ENCODE data around the gene OSBPL2.
A peak's percentile ranks its signal among the peaks of the same experiment; 100 is the strongest.

OSBPL2 gene

DNA sequence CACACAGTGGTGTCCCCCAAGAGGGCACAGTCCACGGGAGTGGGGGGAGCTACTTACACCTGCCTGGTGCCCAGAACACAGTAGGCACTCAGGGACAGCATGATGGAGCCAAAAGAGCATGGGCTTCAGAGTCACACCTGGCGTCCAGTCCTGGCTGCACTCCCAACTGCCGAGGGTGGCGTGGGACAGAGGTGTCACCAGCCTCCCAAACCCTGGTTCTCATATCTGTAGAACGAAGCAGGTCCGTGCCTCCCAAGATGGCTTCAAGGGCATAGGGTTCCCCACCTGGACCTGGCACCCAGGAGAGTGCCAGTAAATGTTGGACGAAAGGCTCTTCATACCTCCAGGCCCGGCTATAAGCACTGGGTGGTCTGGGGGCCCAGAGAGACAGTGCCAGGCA is 27.1 kb upstream of the OSBPL2 start:
- H3K36me3 Mint-ChIP-seq (ENCODE audit: insufficient read depth): no peaks in the 10 kb centered on the region
- no peaks in the 10 kb centered on the region for H3K4me1 Mint-ChIP-seq (ENCODE audit: low read depth in 2 of 2)
- no peak for DNase-seq
- no peak overlapping the region for H3K4me3 Mint-ChIP-seq
- peaks cover 0 to 29% of the 10 kb centered on the region in 2 donors for H3K27me3 Mint-ChIP-seq
- no peaks in the 10 kb centered on the region for H3K9me3 Mint-ChIP-seq
- no peak for ATAC-seq (replicated peaks)
- no peak overlapping the region for H3K27ac Mint-ChIP-seq

- no peak overlapping the region for H3K4me3 Mint-ChIP-seq
- no peak for DNase-seq
- no peaks in the 10 kb centered on the region for H3K36me3 Mint-ChIP-seq (ENCODE audit: insufficient read depth)
- no peak overlapping the region for H3K27ac Mint-ChIP-seq
- H3K27me3 Mint-ChIP-seq: peaks cover 0 to 31% of the 10 kb centered on the region in 2 donors
- no peak for ATAC-seq (replicated peaks)
- no peaks in the 10 kb centered on the region for H3K4me1 Mint-ChIP-seq (ENCODE audit: low read depth in 2 of 2)
- H3K9me3 Mint-ChIP-seq: no peaks in the 10 kb centered on the region
These were observed 26.5 kb upstream of the OSBPL2 start for GRCh38 chr20:62211769-62212288.

DNA sequence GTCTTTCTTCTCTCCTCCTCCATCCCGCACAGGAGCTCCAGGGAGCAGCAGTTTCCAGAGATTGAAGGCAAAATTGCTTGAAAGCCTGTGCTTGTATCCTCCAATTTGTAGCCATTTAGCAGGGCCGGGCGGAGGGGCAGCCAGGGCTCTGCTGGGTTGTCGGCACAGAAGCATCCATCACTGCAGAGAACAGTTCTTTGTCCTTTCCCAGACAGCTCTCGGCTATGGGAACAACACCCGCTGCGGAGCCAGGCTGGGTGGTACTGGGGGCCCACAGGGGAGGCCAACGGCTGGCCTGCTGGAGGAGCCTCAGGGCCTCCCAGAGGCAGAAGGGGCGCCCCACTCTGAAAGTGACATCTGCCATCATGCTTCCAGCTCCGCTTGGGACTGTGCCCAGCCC is 26.0 kb upstream of the OSBPL2 start:
- H3K27me3 Mint-ChIP-seq: peaks cover 0 to 36% of the 10 kb centered on the region in 2 donors
- no peaks in the 10 kb centered on the region for H3K36me3 Mint-ChIP-seq (ENCODE audit: insufficient read depth)
- no peaks in the 10 kb centered on the region for H3K4me1 Mint-ChIP-seq (ENCODE audit: low read depth in 2 of 2)
- no peak overlapping the region for H3K27ac Mint-ChIP-seq
- H3K4me3 Mint-ChIP-seq: no peak overlapping the region
- no peaks in the 10 kb centered on the region for H3K9me3 Mint-ChIP-seq
- ATAC-seq (replicated peaks) (no peak), DNase-seq (no peak)

GRCh38 chr20:62214067-62214466 is 24.3 kb upstream of the OSBPL2 start:
- H3K9me3 Mint-ChIP-seq: no peaks in the 10 kb centered on the region
- DNase-seq (no peak), ATAC-seq (replicated peaks) (no peak)
- no peaks in the 10 kb centered on the region for H3K36me3 Mint-ChIP-seq (ENCODE audit: insufficient read depth)
- peaks cover 2% of the 10 kb centered on the region in 2 donors for H3K4me1 Mint-ChIP-seq (ENCODE audit: low read depth in 2 of 2)
- H3K4me3 Mint-ChIP-seq: no peak overlapping the region
- no peak overlapping the region for H3K27ac Mint-ChIP-seq
- peaks cover 4 to 53% of the 10 kb centered on the region in 2 donors for H3K27me3 Mint-ChIP-seq

- Mint-ChIP-seq H3K27ac (no peak overlapping the region), H3K4me3 (no peak overlapping the region), H3K36me3 (ENCODE audit: insufficient read depth) (no peaks in the 10 kb centered on the region), H3K27me3 (peaks cover 7 to 59% of the 10 kb centered on the region in 2 donors), H3K4me1 (ENCODE audit: low read depth in 2 of 2) (peaks cover 4 to 5% of the 10 kb centered on the region in 2 donors), H3K9me3 (no peaks in the 10 kb centered on the region)
- DNase-seq: no peak
- no peak for ATAC-seq (replicated peaks)
These were observed 23.0 kb upstream of the OSBPL2 start for GRCh38 chr20:62215020-62215990.

DNA sequence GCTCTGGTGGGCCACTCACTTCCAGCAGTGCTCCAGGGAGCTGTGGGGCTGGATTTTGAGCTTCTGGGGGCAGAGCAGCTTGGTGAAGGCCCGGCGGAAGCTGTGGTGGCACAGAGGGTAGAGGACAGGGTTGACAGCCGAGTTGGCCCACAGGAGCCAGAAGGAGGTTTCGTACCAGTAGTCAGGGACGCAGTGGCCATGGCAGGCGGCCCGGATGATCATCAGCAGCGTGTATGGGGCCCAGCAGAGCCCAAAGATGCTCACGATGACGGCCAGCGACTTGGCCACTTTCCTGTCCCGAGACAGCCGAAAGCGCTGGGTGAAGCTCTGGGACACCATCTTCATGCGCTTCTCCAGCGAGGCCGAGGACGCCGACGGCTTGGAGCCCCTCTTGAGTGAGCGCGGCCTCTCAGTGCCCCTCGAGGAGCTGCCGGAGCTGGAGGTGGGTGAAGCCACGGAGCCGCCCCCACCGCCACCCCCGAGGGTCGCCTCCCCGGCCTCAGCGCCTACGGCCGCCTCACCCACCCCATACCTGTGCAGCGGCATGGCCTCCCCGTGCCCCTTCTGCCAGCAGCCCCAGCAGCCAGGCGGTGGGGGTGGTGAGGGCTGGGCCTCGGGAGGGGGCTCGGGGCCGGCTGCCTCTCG is 22.2 kb upstream of the OSBPL2 start:
- Mint-ChIP-seq H3K9me3 (no peaks in the 10 kb centered on the region), H3K27ac (no peak overlapping the region), H3K27me3 (peaks cover 13 to 63% of the 10 kb centered on the region in 2 donors), H3K4me3 (no peak overlapping the region), H3K4me1 (ENCODE audit: low read depth in 2 of 2) (peaks cover 5 to 6% of the 10 kb centered on the region in 2 donors), H3K36me3 (ENCODE audit: insufficient read depth) (no peaks in the 10 kb centered on the region)
- no peak for ATAC-seq (replicated peaks)
- no peak for DNase-seq

GRCh38 chr20:62216636-62217566 is 21.4 kb upstream of the OSBPL2 start:
- ATAC-seq (replicated peaks): no peak
- no peak overlapping the region for H3K27ac Mint-ChIP-seq
- H3K4me3 Mint-ChIP-seq: no peak overlapping the region
- H3K27me3 Mint-ChIP-seq: peaks cover 20 to 68% of the 10 kb centered on the region in 2 donors
- no peaks in the 10 kb centered on the region for H3K36me3 Mint-ChIP-seq (ENCODE audit: insufficient read depth)
- H3K4me1 Mint-ChIP-seq (ENCODE audit: low read depth in 2 of 2): peaks cover 5 to 6% of the 10 kb centered on the region in 2 donors
- H3K9me3 Mint-ChIP-seq: no peaks in the 10 kb centered on the region
- no peak for DNase-seq

- Mint-ChIP-seq H3K36me3 (ENCODE audit: insufficient read depth) (no peaks in the 10 kb centered on the region), H3K27ac (no peak overlapping the region), H3K4me1 (ENCODE audit: low read depth in 2 of 2) (peaks cover 5 to 6% of the 10 kb centered on the region in 2 donors), H3K9me3 (no peaks in the 10 kb centered on the region), H3K4me3 (no peak overlapping the region), H3K27me3 (peaks cover 27 to 80% of the 10 kb centered on the region in 2 donors)
- DNase-seq (no peak), ATAC-seq (replicated peaks) (no peak)
These were observed 20.2 kb upstream of the OSBPL2 start for GRCh38 chr20:62217913-62218773.

GRCh38 chr20:62219101-62219991 is 19.0 kb upstream of the OSBPL2 start:
- peaks cover 31 to 86% of the 10 kb centered on the region in 2 donors for H3K27me3 Mint-ChIP-seq
- no peaks in the 10 kb centered on the region for H3K36me3 Mint-ChIP-seq (ENCODE audit: insufficient read depth)
- H3K4me3 Mint-ChIP-seq: peak overlapping the region; percentile 64 to 69
- H3K9me3 Mint-ChIP-seq: no peaks in the 10 kb centered on the region
- peak overlapping the region in 1 of 2 donors; percentile 44 for H3K27ac Mint-ChIP-seq
- H3K4me1 Mint-ChIP-seq (ENCODE audit: low read depth in 2 of 2): peaks cover 5 to 6% of the 10 kb centered on the region in 2 donors
- DNase-seq: no peak
- peak; percentile 16 for ATAC-seq (replicated peaks)

GRCh38 chr20:62219992-62220665 is 18.2 kb upstream of the OSBPL2 start, which contains the start of gene HRH3:
HRH3 (minus strand) TSS chr20:62220278; CDS start chr20:62219970, 308 bp downstream.
- peak within 1 kb of the TSS; percentile 64 to 69 for H3K4me3 Mint-ChIP-seq

More at GRCh38 chr20:62219992-62220665, 18.2 kb upstream of the OSBPL2 start, which contains the start of gene HRH3:
- Mint-ChIP-seq H3K4me1 (ENCODE audit: low read depth in 2 of 2) (peaks cover 5 to 6% of the 10 kb centered on the region in 2 donors), H3K27me3 (peaks cover 39 to 86% of the 10 kb centered on the region in 2 donors), H3K9me3 (no peaks in the 10 kb centered on the region), H3K27ac (peak within 1 kb of the TSS in 1 of 2 donors; percentile 44), H3K36me3 (ENCODE audit: insufficient read depth) (no peaks in the 10 kb centered on the region)
- DNase-seq (peak; percentile 11 to 25 (median 24)), ATAC-seq (replicated peaks) (peak; percentile 86)

All from effector memory CD8-positive, alpha-beta T cell (primary cell).